Suppressor macrophage treated with lipopolysaccharide for 4 hours (primary cell): Measurements from ENCODE around the gene MELTF.

Experiments
- DNase-seq: peaks from one replicate; pipeline ENCODE4 v3.0.0-alpha.2; 2020

The MELTF gene

DNA sequence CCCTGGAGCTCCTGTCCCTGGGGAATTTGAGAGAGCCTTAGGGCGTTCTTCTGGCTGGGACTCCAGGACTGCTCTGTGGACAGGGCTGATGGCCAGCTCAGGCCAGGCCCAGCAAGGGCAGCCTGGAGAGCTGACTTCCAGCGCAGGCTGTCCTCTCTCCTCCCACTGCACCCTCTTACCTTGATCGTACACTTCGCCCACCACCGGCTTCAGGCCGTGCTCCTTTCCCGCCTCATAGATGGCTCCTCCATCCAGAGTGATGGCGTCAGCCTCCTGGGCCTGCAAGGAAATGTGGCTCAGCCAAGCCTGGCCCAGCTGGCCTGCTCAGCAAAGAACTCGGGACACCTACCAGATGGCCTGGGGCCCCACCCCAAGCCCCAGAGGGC lies 3.1 kb downstream of the MELTF start:
- DNase-seq, result no peak

DNA sequence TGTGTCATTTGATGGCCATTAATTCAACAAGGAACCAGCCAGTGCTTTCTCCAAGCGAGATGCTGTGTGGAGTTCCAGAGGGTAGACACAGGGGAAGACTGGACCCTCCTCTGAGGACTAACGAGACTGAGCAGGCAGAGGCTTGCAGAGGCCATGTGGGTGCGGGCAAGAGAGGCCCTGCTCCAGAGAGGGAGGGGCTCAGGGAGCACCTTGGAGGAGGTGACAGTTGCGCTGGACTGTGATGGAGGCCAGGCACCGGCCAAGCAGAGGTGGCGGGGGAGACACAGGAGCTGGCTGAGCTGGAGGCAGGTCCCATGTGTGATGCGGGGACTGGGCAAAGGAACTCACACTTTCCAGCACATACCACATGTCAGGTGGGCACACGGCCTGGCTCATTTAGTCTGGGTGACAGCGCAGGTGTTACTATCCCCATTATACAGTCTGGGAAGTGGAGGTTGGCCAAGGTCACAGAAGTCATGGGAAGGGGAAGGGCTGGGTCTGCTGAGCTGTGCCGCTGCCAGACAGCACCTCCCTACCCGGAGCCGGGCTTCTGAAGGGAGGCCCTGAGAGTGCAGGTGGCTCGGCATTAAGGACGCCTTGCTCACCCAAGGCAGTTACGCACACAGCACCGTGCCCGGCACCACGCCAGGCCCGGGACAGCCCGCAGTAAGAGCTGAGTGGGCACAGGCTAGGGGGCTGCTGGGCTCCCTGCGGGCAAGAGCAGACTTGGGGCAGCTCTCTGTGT lies 3.7 kb downstream of the MELTF start:
- no peak for DNase-seq

DNA sequence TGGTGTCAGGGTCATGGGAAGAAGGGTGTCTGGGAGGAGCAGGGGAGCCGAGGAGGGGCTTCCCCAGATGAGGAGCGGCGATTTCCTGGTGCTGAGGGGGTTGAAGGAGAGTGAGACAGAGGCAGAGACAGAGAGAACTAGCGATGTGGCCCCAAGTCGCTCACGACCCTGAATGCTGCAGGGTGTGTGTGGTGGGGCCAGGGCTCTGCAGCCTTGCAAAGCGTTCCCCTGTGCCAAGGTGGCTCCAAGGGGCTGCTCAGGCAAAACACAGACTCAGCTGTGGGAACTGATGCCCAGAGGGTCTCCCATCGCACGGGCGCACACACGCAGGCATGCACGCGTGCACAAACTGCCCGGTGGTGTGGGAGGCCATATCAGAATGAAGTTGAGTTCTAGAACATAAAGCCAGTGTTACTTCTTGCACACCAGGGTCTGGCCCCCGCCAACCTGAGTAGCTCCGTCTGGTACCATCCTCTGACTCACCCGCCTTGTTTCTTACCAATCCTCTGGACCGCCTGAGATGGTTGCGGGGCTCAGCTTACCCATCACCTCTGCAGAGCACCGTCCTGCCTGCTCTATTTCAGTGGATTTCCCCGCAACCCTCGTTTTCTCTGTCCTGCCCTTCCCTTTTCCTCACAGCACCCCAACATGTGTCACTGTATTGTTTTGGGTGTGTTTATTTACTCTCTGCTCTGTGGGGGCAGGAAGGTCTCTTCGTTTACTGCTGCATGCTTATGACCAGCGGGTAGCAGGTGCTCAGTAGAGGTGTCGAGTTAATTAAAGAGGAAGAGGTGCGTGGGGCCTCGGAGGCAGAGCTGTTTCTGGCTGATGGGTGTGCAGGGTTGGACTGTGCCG lies 4.5 kb downstream of the MELTF start:
- DNase-seq, result no peak

DNA sequence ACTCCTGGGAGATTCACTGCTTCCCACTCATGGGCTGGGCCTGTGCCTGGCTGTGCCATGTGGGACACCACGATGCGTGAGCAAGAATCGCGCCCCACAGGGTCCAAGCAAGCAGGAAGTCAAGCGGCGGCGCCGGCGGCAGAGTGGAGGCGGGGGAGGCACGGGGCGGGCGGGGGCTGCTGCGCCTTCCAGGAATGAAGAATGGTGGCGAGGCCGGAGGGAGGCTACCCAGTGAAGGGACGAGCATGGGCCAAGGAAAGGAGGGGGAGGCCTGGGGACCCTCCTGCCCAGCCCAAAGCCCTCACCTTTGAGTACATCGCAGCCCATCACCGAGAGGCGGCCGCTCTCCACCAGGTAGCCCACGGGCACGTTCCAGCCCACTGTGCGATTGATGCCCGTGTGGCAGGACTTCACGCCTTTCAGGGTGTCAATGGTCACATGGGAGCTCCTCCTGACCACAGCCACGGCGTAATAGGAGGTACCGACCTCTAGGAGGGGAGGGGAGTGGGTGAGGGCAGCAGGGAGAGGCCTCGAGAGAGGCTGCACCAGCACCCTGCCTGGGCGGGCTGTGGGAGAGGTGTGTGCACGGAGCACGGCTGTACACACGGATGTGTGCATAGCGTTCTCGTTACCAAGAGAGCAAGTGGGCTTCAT lies 5.5 kb downstream of the MELTF start:
- DNase-seq, result no peak

DNA sequence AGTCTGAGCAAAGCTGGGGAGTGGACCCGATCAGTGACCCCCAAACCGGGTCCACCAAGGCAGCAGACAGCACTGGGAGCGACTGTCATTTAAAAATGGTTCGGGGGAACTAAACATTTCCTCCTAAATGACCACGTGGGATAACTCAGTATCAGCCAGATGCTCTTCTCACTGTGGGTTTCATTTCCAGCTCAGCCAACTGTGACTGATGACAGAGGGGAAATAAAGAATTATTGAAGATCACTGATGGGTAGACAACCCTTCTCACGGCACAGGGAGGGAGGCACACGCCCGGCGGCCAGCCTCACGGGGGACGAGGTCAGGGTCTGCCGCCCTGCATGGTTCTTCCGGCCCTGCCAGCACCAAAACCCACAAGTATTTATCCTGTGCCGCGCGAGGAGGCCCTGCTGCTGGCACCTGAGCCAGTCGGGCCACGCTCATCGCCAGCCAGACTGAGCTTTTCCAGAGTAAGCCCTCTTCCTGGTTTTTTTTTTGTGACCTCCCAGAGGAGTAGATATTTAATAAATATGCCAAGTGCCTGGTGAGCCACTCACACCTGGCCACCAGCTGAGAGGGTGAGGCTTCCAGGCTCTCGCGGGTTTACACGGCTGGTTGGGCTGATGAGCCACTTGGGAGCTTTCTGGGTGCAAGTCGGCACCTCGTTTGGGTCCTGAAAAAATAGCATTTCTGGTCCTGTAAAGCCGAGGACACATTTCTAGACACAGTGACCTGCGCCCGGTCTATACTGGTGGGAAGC lies 6.2 kb downstream of the MELTF start:
- DNase-seq, result peak; percentile 49

DNA sequence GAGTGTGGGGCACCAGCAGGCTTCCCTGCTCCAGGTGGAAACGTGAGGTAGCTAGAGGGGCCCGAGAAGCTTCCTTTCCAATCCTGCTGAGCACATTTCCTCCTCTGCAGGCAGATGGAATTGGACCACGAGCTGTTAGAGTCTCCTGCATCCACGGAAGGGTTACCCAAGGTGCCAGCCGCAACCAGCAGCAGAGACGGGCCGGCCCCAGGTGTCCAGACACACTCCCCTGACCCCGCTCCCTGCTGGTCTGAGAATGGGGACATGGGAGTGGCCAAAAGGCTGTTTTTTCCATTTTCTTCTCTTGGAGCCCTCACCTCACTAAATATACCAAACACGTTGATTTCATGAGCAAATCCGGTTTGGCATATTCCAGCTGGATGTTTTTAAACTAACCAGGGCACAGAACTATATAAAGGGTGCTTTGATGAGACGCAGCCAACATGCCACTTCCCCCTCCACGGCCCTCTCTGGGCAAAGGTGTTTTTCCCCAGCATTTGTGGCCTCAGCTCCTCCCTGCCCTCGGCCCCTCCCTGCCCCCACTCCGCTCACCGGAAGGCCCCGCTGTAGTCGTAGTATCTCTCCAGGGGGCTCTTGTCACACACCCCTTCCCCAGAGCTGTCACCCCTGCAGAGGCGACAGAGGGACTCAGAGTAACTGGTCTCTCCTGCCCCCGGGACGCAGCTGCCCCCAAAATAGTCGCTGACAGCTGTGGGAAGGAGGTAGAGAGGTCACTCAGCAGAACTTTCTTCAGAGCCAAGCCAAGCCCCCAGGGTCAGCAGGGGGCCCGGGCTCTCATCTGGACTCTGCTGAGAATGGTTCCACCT lies 7.0 kb downstream of the MELTF start:
- DNase-seq, result no peak

DNA sequence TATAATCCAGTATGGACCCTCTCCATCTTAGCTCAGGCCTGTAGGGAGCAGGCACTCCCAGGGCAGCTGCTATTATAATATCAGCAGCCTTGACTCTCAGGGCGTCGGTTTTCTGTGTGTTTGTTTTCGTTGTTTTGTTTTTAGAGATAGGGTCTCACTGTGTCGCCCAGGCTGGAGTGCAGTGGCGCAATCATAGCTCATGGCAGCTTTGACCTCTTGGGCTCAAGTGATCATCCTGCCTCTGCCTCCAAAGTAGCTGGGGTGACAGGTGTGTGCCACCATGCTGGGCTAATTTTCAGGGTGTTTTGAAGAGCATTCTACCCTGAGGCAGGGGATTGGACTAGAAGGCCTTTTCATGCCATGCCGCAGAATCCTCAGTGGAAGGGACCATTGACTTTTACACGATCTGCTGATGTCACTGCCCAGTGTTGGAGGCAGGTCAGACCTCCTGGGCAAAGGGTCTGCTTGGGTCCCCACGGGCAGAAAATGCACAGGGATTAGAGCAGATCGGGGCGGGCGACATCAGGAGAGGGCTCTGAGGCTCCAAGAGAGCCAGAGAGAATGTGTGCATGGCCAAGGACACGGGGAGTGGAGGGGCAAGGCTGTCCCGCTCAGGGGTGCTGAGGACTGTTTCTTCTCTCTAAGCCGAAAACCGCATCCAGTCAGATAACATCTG lies 7.8 kb downstream of the MELTF start:
- DNase-seq, result no peak

DNA sequence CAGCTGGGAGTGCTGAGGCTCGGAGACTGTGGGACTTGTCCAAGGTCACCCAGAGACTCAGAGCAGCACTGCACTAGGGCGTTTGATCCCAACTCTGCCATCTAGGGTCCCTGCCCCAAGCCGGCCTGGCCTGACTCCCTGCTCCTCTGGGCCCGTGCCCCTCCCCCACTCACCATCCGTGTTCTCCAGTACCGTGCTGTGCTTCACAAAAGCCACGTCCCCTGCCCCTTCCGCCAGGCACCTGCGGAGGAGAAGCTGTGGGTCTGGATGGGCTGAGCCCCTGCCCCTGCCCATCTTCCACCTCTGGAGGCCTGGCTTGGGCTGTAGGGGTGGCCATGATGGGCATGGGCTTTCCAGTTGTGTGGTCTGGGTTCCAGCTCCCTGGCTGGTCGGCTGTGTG lies 8.4 kb downstream of the MELTF start:
- DNase-seq, result no peak

DNA sequence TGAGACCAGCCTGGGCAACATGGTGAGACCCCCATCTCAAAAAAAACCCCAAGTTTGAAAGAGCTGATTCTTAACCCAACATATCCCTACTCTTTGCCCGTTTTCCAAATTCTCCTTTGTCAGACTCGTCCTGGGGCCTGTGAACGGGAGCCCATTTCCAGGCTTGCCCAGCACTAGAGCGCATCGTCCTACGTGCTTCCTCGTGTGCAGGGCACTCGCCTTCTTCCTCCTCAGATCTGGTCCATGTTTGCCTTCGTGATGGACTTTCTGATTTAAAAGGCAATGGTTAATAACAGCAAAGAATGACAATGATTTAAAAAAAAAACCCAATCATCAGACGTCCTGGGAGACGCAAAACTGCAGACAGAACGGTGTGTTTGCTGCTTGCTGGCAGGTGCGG lies 10.1 kb downstream of the MELTF start:
- no peak for DNase-seq

DNA sequence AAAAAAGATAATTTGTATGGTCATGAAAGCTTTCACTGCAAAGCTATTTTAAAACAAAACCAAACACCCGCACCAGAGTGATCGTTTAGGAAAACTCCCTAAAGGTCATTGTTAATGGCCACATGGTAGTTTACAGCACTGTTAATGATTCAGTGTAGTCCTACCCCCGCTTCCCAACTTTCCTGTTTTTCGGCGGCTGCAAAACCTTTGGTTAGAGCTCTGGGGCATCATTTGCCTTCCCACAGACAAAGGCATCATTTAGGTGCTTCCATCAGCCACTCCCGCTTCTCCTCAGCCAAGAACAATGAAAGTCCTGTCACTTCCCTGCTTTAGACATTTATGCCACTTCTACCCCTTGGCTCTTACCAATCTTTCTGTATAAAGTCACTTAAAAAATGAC lies 10.6 kb downstream of the MELTF start:
- no peak for DNase-seq

DNA sequence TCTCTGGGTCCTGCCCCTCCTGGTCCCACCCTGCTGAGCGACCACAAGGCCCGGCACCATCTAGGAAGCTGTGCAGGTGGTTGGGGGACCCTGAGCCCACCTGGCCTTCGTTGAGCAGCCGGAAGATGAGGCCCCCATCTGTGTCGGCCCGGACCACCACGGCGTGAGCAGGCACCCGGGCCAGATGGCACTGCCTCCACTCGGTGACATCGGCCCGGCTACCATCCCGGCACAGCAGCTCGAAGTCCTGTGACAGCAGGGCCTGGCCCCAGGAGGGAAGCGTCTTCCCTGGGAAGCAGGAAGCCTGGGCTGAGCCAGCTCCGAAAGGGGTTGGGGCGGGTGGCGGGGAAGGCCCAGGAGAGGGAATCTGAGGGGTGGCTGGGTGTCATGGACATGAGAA lies 12.6 kb downstream of the MELTF start:
- DNase-seq, result no peak

DNA sequence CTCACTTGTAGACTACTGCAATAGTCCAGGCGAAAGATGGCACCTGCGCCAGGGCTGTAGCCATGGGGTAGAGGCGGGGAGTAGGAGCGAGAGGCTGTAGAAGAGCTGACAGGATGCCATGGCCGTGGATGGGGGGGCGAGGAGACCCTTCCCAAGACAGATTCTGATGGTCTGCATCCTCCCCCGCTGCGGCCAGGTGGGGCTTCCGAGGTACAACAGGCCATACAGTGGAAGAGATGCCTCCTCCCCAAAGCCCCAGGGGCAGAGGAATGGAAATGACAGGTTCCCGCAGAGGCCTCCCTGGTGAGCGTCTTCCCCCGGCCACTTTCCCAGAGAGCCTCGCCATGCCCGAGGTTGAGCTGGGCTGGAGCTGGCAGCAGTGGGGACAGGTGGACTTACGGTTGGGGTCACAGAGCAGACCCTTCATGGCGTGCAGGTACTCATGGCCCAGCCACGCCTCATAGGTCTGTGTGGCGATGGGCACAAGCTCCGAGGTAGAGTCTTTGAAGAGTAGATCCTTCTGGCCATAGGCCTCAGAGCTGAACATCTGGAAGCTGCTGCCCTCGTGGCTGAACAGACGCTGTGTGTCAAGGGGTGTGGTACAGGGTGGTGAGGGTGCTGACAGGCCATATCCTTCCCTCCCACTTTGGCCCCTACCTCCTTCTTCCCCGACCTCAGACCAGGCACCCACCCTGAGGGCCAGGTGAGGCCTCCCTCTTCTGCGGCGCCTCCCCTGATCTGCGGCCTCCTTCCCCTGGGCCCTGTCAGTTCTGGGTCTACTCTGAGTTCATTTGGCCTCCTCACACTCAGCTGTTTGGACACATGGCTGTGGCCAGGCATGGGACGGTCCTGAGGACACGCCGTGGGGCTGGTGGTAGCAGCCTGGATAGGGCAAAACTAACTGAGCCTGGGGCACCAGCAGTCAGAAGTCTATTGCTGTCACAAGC lies 13.6 kb downstream of the MELTF start:
- no peak for DNase-seq

DNA sequence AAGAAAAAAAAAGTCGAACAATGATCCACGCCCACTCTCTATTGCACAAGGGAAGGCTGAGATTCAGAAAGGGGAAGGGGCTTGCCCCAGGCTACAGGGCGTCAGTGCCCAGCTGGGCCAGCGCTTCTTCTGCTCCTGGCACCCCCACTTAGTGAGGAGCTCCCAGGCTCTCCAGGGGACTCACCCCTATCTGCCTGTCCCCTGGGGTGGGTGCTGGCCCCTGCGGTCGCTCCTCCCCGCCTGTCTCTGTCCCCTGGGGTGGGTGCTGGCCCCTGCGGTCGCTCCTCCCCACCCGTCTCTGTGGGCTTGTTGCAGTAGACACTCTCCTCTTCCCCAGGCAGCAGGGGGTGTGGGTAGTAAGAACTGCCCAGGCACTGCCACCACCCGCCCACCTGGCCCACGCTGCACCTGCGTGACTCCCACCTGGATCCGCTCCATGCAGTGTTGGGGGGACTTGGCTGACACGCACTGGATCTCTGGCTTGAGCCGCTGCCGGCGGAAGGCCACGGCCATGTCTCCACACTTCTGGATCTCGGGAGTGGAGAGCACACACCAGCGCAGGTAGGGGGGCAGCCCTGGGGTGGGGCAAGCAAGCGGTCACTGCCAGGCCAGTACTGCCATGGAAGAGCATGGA lies 14.6 kb downstream of the MELTF start:
- DNase-seq, result no peak

DNA sequence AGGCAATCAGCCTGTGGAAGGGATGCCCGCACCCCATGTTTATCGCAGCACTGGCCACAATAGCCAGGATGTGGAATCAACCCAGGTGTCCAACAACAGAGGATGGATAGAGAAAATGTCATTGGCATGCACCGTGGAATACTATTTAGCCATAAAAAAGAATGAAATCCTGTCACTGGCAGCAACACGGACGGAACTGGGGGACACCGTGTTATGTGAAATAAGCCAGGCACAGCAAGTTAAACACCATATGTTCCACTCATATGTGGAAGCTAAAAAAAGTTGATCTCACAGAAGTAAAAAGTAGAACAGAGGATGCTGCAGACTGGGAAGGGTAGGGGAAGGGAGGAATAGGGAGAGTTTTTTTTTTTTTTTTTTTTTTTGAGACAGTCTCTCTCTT lies 15.6 kb downstream of the MELTF start:
- no peak for DNase-seq

DNA sequence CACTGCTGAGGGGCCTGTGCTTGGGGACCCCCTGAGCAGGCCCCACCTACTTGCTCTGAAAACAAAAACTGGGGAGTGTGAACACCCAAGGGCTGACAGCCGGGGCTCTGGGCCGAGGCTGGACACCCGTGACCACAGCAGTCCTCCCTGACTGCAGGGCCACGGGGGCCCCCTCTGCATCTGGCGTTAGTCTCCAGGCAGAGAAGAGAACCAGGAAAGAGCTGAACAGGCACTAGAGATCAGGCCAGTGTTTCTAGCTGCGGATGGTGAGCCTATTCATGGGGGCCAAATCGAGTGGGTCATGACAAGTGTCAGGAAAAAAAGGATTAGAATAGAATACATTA lies 17.1 kb downstream of the MELTF start:
- DNase-seq, result no peak

DNA sequence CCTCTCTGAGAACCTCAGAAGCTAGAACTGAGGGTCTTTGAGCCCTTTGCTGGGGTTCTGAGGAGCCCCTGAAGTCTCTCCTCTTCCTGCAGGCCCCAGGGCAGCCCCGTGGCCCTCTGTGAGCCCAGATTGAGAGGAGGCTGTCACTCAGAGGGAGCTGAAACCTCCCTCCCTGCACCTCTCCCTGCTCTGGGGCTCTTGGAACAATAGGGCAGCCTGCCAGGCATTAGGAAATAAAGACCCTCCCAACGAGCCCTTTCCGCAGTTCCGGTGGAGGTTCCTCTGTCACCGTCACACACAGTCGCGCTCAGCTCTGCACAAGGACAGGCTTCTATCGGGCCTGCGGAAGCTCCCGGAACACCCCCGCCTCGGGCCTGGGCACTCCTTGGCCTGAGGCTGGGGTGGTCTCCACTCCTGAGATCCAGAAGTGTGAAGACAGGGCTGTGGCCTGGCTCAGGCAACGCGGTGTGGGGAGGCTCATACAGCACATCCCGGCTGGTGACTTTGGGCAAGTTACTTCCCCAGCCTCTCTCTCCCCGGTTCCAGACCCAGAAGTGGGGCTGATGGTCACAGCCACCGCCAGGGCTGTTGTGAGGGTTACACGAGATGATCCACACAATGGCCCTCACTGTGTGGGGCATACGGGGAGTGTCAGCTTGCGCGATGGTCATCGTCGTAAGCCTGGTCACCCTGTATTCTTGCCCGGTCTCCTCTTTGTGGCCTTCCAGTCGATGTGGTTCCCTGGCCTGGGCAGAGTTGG lies 17.7 kb downstream of the MELTF start:
- no peak for DNase-seq

DNA sequence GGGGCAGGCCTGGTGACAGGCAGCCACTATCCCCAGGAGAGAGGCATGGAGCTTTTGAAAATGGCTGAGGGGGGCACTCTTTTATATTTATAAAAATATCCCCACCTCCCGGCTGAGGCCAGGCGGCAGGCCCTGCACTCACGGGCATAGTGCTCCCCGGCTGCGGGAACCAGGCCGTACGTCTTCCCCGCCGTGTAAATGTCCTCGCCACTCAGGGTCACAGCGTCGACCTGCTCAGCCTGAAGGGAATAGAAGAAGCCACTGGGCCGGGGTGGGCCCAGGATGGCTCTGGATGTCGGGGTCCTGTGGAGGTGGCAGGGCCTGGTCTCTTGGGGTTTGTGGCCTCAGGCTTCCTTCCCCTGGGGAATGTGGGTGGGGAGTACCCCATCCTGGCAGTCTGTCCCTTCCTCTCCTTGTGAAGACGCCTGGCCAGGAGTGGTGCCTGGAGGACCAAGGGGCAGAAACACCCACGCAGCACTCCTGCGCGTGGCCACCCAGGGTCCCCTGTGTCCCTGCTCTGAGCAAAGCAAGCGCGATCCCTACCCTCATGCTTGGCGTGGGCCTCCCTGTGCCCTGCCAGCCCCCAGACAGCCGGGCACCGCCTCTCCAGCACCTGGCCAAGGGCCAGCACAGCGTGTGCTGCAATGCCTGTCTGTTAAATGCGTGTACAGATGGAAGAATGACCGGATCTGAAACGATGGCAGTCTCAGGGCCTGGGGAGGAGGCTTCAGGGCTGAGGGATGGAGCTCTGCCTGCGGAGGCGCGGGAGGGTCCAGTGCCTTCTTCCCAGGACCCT lies 18.9 kb downstream of the MELTF start:
- no peak for DNase-seq

DNA sequence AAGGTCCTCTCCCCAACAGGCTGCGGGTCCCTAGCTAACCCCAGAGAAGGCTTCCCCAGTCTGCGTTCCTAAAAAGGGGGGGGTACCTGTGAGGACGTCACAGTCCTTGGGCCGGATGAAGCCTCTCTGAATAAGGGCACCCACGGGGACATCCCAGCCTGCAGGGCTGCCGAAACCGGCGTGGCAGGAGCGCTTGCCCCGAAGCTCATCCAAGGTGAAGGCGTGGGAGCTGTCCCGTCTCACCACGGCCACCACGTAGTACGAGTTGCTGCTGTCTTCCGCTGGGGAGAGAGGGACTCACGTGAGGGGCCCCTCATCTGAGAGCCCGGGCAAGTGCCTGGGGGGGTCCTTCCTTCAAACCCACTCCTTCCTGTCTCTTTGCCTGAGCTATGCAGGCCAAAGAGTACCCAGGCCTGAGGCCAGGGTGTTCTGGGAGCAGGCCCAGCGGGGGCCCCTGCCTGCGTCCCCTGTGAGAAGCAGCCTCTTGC lies 20.0 kb downstream of the MELTF start:
- DNase-seq, result no peak
